Psoas muscle (tissue), 8 donors: ENCODE results near the gene ADIPOR2. TPM values are rescaled to one million over a fixed set of nuclear protein-coding genes. Genes with fewer than 3 reads are reported as not detected.

ENCODE experiments used
- ATAC-seq, 4 donors: fragments of 200-7000 bp; cut with Tn5 transposase; one replicate each; pipeline ENCODE4 v1.9.1; 2020; ENCODE audit warnings: moderate library complexity in 3 of 4, mild to moderate bottlenecking in 2 of 4
- DNase-seq, 2 donors: peaks; one replicate each; pipeline ENCODE4 v3.0.0-alpha.2; 2020
- H3K27ac ChIP-seq: fragments of 200-600 bp; one replicate; pipeline ENCODE4 v1.8.0; 2022
- H3K27me3 ChIP-seq, 3 donors: fragments of 200-600 bp in 1 of 3; one replicate each; pipeline versions ENCODE4 v1.6.1 to v1.8.0; 2013 to 2022; ENCODE audit warnings: low read length in 2 of 3, mild to moderate bottlenecking in 2 of 3, moderate library complexity in 1 of 3; ENCODE audit not compliant: insufficient read depth in 3 of 3
- H3K36me3 ChIP-seq, 2 donors: fragments of 200-600 bp in 1 of 2; one replicate each; pipeline versions ENCODE4 v1.6.1 to v1.8.0; 2013 to 2022; ENCODE audit warnings: low read depth in 1 of 2, mild to moderate bottlenecking in 1 of 2, moderate library complexity in 1 of 2; ENCODE audit not compliant: insufficient read depth in 1 of 2
- H3K4me1 ChIP-seq: fragments of 200-600 bp; one replicate; pipeline ENCODE4 v1.8.0; 2022
- H3K4me3 ChIP-seq: fragments of 200-600 bp; one replicate; pipeline ENCODE4 v1.8.0; 2022; ENCODE audit warnings: mild to moderate bottlenecking
- H3K9me3 ChIP-seq: fragments of 200-600 bp; one replicate; pipeline ENCODE4 v1.8.0; 2022
- WGBS, 3 donors: extraction: QIAGEN DNeasy Blood & Tissue Kit; methylation state at CpG; one replicate each; pipeline versions ENCODE4 v1.1.6 to v1.1.7; 2013; 5-methylcytosine and 5-hydroxymethylcytosine counted together
- intact Hi-C, 2 donors: fragments of 100-400 bp; cut with DNase I; formaldehyde crosslinking; loops; one replicate each; pipeline versions ENCODE4 v1.11.0 to v1.14.2; 2022
- polyA plus RNA-seq, 3 donors: library from polyadenylated mRNA; stranded (reverse); fragments of 200-250 nt; gene quantifications; one replicate each; pipeline ENCODE4 v1.2.3, GENCODE V29; 2013
- total RNA-seq, 4 donors: library from RNA; stranded (reverse); fragmentation: NEBNext Ultra II Directional in 2 of 4; extraction: Animal tissue kit (Norgen Biotek cat#: 25700) in 2 of 4; gene quantifications; one replicate each; pipeline versions ENCODE4 v1.2.1 to v1.2.4, GENCODE V29; 2021 to 2023
- TF ChIP-seq, protein P1 (sequence below): fragments of 200-600 bp; IDR thresholded peaks from one replicate; pipeline ENCODE4 v1.8.0; 2022; ENCODE audit warnings: antibody characterized with exemption
- donor health status: healthy with polysubstance abuse.
- donor health status: DM: no; HTN: no; CAD: no; lungs with moderate emphysema.
- donor health status: Bipolar disorder and iron deficiency.
- donor health status: healthy.
- donor health status: DM: yes; HTN: yes; CAD: no.
- donor health status: DM: no; HTN: no; CAD: no.
- donor health status: DM: no; HTN: no; CAD: no.
- donor health status: DM: yes; HTN: yes; CAD: no.

Gene ADIPOR2
- total and polyA plus RNA-seq, 7 donors = 28.6 to 52.1 (median 44.2) TPM

DNA sequence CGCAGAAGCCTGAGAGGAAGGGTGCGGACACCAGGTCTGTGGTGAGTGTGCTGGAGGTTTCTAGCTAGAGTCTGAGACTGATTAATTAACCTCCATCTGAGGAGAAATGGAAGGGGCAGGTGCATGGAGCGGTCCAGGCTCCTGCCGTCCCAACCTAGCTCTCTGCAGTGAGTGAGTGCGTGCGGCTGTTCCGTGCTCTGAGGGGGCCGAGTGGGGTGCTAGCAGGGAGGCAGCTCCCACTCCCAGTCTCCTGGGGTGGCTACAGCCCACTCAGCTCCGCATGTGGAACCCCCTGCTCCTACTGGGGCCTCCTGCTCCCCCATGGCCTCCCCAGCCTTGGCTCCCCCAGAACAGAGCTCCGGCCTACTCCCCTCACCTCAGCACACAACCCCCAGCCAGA lies 132.4 kb downstream of the ADIPOR2 start:
- no peak overlapping the region for H3K4me3 ChIP-seq
- intact Hi-C loops = no loop called here
- TF ChIP-seq, protein P1, sequence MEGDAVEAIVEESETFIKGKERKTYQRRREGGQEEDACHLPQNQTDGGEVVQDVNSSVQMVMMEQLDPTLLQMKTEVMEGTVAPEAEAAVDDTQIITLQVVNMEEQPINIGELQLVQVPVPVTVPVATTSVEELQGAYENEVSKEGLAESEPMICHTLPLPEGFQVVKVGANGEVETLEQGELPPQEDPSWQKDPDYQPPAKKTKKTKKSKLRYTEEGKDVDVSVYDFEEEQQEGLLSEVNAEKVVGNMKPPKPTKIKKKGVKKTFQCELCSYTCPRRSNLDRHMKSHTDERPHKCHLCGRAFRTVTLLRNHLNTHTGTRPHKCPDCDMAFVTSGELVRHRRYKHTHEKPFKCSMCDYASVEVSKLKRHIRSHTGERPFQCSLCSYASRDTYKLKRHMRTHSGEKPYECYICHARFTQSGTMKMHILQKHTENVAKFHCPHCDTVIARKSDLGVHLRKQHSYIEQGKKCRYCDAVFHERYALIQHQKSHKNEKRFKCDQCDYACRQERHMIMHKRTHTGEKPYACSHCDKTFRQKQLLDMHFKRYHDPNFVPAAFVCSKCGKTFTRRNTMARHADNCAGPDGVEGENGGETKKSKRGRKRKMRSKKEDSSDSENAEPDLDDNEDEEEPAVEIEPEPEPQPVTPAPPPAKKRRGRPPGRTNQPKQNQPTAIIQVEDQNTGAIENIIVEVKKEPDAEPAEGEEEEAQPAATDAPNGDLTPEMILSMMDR = no peak
- no peaks in the 10 kb centered on the region for H3K4me1 ChIP-seq
- H3K27me3 ChIP-seq = peaks cover 0 to 64% (median 24%) of the 10 kb centered on the region in 3 donors
- no peaks in the 10 kb centered on the region for H3K9me3 ChIP-seq
- no peak for DNase-seq
- no peak for ATAC-seq
- H3K36me3 ChIP-seq = no peaks in the 10 kb centered on the region
- H3K27ac ChIP-seq = no peak overlapping the region
- 95 to 97% (median 95%) methylated on average over 9 to 10 of the region's 10 CpGs for WGBS, 3 donors

DNA sequence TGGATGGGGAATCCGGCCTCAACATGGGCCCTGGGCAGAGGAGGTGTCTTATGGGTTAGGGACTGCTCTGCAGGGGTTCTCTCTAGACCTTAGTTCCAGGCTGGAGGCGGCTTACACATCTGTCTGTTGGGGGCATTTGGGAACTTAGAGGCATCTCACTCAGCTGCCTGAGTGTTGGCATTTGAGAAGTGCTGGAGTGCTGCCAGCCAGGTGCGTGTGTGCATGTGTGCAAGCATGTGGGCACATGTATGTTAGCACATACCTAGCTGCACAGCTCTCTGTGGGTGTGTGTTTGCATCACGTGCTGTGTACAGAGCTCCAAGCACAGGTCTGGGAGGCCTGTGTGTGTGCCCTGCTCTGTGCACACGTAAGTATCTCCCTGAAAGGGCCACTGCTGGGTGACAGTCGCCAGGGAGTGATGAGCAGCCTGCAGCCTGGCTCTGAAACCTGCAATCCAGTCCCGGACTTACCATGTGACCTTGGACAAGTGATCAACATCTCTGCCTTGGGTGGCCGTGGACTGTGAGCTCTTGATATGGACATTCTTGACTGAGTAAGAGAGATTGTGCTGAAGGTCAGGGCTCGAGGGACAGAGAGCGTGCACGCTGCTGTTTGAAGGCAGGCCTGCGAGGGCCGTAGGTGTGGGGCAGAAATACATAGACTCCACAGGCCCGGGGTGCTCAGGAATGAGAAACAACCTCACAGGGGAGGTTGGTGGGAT lies 134.7 kb downstream of the ADIPOR2 start:
- Histone ChIP-seq H3K4me1 (no peaks in the 10 kb centered on the region), H3K9me3 (no peaks in the 10 kb centered on the region), H3K4me3 (no peak overlapping the region), H3K27me3 (peaks cover 0 to 56% (median 18%) of the 10 kb centered on the region in 3 donors), H3K27ac (no peak overlapping the region), H3K36me3 (no peaks in the 10 kb centered on the region)
- TF ChIP-seq, protein P1 = no peak
- WGBS, 3 donors = 73 to 78% (median 74%) methylated on average over 14 of the region's 14 CpGs
- intact Hi-C loops = no loop called here
- no peak for DNase-seq
- no peak for ATAC-seq

DNA sequence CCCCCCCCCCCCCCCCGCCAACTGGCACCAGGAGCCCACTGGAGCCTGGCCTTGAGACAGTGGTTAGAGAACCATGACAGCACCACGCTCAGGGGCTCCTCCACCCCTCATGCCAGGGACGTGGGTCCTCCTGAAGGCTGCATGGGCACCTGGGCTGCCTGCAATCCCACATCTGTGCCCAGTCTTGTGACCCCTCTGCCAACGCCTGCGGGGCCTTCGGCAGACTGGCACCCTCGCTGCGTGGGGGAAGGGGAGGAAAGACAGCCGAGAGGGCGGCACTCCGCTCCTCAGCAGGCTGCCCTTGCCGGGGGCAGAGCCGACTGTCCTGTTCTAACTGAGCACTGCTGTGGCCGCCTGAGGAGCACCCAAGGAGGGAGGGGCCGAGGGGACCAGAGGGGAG lies 135.5 kb downstream of the ADIPOR2 start:
- DNase-seq = no peak
- H3K9me3 ChIP-seq = no peaks in the 10 kb centered on the region
- H3K36me3 ChIP-seq = no peaks in the 10 kb centered on the region
- H3K27me3 ChIP-seq = peaks cover 0 to 48% (median 11%) of the 10 kb centered on the region in 3 donors
- no peak overlapping the region for H3K4me3 ChIP-seq
- no peak overlapping the region for H3K27ac ChIP-seq
- 70 to 75% (median 73%) methylated on average over 14 to 15 of the region's 15 CpGs for WGBS, 3 donors
- H3K4me1 ChIP-seq = no peaks in the 10 kb centered on the region
- TF ChIP-seq, protein P1 = no peak
- ATAC-seq = no peak
- intact Hi-C loops = no loop called here

DNA sequence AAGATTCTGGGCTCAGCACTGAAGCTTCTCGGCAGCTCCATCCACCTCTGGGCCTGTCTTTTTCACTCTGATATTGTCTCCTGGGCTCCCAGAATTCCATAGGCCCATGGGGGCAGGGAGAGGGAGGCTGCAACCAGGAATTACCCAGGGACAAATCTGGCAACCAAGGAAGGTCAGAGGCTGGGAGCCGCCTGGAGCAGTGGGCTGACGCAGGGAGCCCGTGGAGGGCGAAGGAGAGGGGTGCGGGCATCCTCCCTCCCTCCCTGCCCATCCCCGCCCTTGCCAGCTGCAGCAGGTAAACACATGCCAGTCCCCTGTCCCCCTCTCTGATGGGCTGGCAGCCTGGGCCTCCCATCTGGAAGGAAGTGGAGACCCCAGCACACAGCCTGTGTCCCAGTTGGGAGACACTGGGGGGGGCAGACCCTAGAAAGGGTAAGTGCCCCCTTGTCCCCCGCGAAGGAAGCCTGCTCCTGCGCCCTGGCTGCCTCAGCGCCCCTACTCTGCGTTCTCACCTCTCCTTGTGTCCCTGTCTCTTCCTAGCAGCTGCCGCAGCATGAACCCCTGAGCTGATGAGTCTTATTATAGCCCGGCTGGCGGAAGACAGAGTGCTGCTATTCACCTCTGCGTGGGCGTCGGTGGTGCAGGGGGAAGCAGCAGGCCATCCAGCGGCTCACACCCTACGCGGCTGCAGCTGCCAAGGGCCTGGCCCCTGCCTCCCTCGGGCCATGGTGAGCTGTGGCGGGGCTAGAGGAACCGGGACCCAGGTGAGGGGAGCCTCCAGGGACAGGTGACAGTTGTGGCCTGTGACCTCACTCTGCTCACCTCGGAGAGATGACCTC lies 136.2 kb downstream of the ADIPOR2 start:
- intact Hi-C loops = no loop called here
- H3K27me3 ChIP-seq = peaks cover 0 to 41% (median 6%) of the 10 kb centered on the region in 3 donors

More for the DNA sequence above, 136.2 kb downstream of the ADIPOR2 start:
- ATAC-seq (no peak), DNase-seq (peak in 1 of 2 donors; percentile 32)
- WGBS, 3 donors = 59 to 69% (median 62%) methylated on average over 24 to 25 of the region's 25 CpGs
- H3K27ac ChIP-seq = no peak overlapping the region
- H3K9me3 ChIP-seq = no peaks in the 10 kb centered on the region
- no peaks in the 10 kb centered on the region for H3K36me3 ChIP-seq
- no peaks in the 10 kb centered on the region for H3K4me1 ChIP-seq
- H3K4me3 ChIP-seq = no peak overlapping the region
- TF ChIP-seq, protein P1 = no peak
